ENCODE results near the gene KCNK3. TPM values are rescaled to one million over a fixed set of nuclear protein-coding genes. Genes with fewer than 3 reads are reported as not detected.
A peak's percentile ranks its signal among the peaks of the same experiment; 100 is the strongest.

The KCNK3 gene
- total and polyA plus RNA-seq, 5 donors: 25.6 to 36.6 (median 28.8) TPM

GRCh38 chr2:26770986-26771586 is 78.6 kb downstream of the KCNK3 start:
- Histone ChIP-seq H3K27ac (ENCODE audit: low read length) (peak overlapping the region; percentile 95), H3K9me3 (ENCODE audit: control insufficient read depth, low read length) (no peaks in the 10 kb centered on the region), H3K4me3 (ENCODE audit: low read length) (no peak overlapping the region), H3K4me1 (ENCODE audit: control insufficient read depth, insufficient read depth, low read length) (peaks cover 34% of the 10 kb centered on the region), H3K27me3 (ENCODE audit: control insufficient read depth, insufficient read depth) (no peaks in the 10 kb centered on the region)
- DNase-seq (peak; percentile 87 to 92 (median 88)), ATAC-seq (peak; percentile 40 to 42)
- intact Hi-C loops (cut with DNase I): no loop called here
- 63% methylated on average over 6 of the region's 6 CpGs for WGBS

GRCh38 chr2:26772064-26773001 is 79.8 kb downstream of the KCNK3 start:
- Histone ChIP-seq H3K4me1 (ENCODE audit: control insufficient read depth, insufficient read depth, low read length) (peaks cover 34% of the 10 kb centered on the region), H3K9me3 (ENCODE audit: control insufficient read depth, low read length) (no peaks in the 10 kb centered on the region), H3K4me3 (ENCODE audit: low read length) (no peak overlapping the region), H3K27ac (ENCODE audit: low read length) (peak overlapping the region; percentile 95), H3K27me3 (ENCODE audit: control insufficient read depth, insufficient read depth) (no peaks in the 10 kb centered on the region)
- intact Hi-C loops (cut with DNase I): no loop called here
- WGBS: 21% methylated on average over 13 of the region's 13 CpGs
- ATAC-seq: peak; percentile 93 to 95
- DNase-seq: peak; percentile 95 to 98 (median 97)

GRCh38 chr2:26776195-26776800 is 83.8 kb downstream of the KCNK3 start:
- Histone ChIP-seq H3K4me1 (ENCODE audit: control insufficient read depth, insufficient read depth, low read length) (peaks cover 16% of the 10 kb centered on the region), H3K4me3 (ENCODE audit: low read length) (no peak overlapping the region), H3K27me3 (ENCODE audit: control insufficient read depth, insufficient read depth) (no peaks in the 10 kb centered on the region), H3K9me3 (ENCODE audit: control insufficient read depth, low read length) (no peaks in the 10 kb centered on the region), H3K27ac (ENCODE audit: low read length) (no peak overlapping the region)
- WGBS: 90% methylated on average over 5 of the region's 5 CpGs
- DNase-seq: no peak
- intact Hi-C loops (cut with DNase I): no loop called here
- ATAC-seq: no peak

GRCh38 chr2:26778098-26778497 is 85.6 kb downstream of the KCNK3 start:
- ATAC-seq: no peak
- 94% methylated on average over 18 of the region's 18 CpGs for WGBS
- no peak overlapping the region for H3K4me3 ChIP-seq (ENCODE audit: low read length)
- no peak for DNase-seq
- H3K9me3 ChIP-seq (ENCODE audit: control insufficient read depth, low read length): no peaks in the 10 kb centered on the region
- H3K27me3 ChIP-seq (ENCODE audit: control insufficient read depth, insufficient read depth): no peaks in the 10 kb centered on the region
- intact Hi-C loops (cut with DNase I): no loop called here
- H3K4me1 ChIP-seq (ENCODE audit: control insufficient read depth, insufficient read depth, low read length): no peaks in the 10 kb centered on the region
- no peak overlapping the region for H3K27ac ChIP-seq (ENCODE audit: low read length)

GRCh38 chr2:26778507-26778906 is 86.0 kb downstream of the KCNK3 start:
- WGBS: 81% methylated on average over 3 of the region's 3 CpGs
- no peaks in the 10 kb centered on the region for H3K9me3 ChIP-seq (ENCODE audit: control insufficient read depth, low read length)
- no peaks in the 10 kb centered on the region for H3K4me1 ChIP-seq (ENCODE audit: control insufficient read depth, insufficient read depth, low read length)
- H3K4me3 ChIP-seq (ENCODE audit: low read length): no peak overlapping the region
- no peak for DNase-seq
- intact Hi-C loops (cut with DNase I): no loop called here
- no peaks in the 10 kb centered on the region for H3K27me3 ChIP-seq (ENCODE audit: control insufficient read depth, insufficient read depth)
- ATAC-seq: no peak
- H3K27ac ChIP-seq (ENCODE audit: low read length): no peak overlapping the region

GRCh38 chr2:26780203-26780760 is 87.8 kb downstream of the KCNK3 start:
- WGBS: 91% methylated on average over 4 of the region's 4 CpGs
- intact Hi-C loops (cut with DNase I): no loop called here
- no peak overlapping the region for H3K4me3 ChIP-seq (ENCODE audit: low read length)
- no peaks in the 10 kb centered on the region for H3K4me1 ChIP-seq (ENCODE audit: control insufficient read depth, insufficient read depth, low read length)
- no peaks in the 10 kb centered on the region for H3K27me3 ChIP-seq (ENCODE audit: control insufficient read depth, insufficient read depth)
- DNase-seq (no peak), ATAC-seq (no peak)
- no peak overlapping the region for H3K27ac ChIP-seq (ENCODE audit: low read length)
- H3K9me3 ChIP-seq (ENCODE audit: control insufficient read depth, low read length): no peaks in the 10 kb centered on the region

Other genes starting within 250 kb of the KCNK3 start
- under 1 TPM in 2 of 4 donors, not detected in 2; 0.15 to 0.25 TPM for gene OTOF, start 214.6 kb upstream of the KCNK3 start, total RNA-seq
- gene OTOF, start 214.6 kb upstream of the KCNK3 start, polyA plus RNA-seq: 0.25 TPM
- not detected for gene CIB4, start 51.4 kb upstream of the KCNK3 start, total RNA-seq
- not detected for gene CIB4, start 51.4 kb upstream of the KCNK3 start, polyA plus RNA-seq
- 10 to 100 TPM; 22.0 to 34.3 (median 26.5) TPM for gene SLC35F6, start 71.6 kb downstream of the KCNK3 start, total RNA-seq
- 18.8 TPM for gene SLC35F6, start 71.6 kb downstream of the KCNK3 start, polyA plus RNA-seq
- under 1 TPM in 2 of 4 donors, not detected in 2; 0.71 to 0.91 TPM for gene CENPA, start 93.3 kb downstream of the KCNK3 start, total RNA-seq
- 0.18 TPM for gene CENPA, start 93.3 kb downstream of the KCNK3 start, polyA plus RNA-seq
- gene DPYSL5, start 155.4 kb downstream of the KCNK3 start, total RNA-seq: not detected
- 0.05 TPM for gene DPYSL5, start 155.4 kb downstream of the KCNK3 start, polyA plus RNA-seq

Data from right cardiac atrium (tissue), 5 donors.